Liver (tissue), 9 donors: Measurements from ENCODE around the gene NPC2. TPM values are rescaled to one million over a fixed set of nuclear protein-coding genes. Genes with fewer than 3 reads are reported as not detected.

Experiments used
- DNase-seq: peaks from one replicate; pipeline ENCODE4 v3.0.0-alpha.2; 2017; ENCODE audit warnings: low spot score
- H3K27ac ChIP-seq, 2 donors: one replicate each; pipeline ENCODE4 v1.7.0; 2013; ENCODE audit warnings: inconsistent platforms in 2 of 2, low read length in 2 of 2, control low read depth in 1 of 2, low read depth in 1 of 2, mild to moderate bottlenecking in 1 of 2
- H3K27me3 ChIP-seq, 4 donors: one replicate each; pipeline versions ENCODE4 v1.6.1 to v1.7.0; 2013; ENCODE audit warnings: low read length in 3 of 4, inconsistent platforms in 1 of 4, mild to moderate bottlenecking in 1 of 4, moderate library complexity in 1 of 4; ENCODE audit not compliant: control insufficient read depth in 4 of 4, insufficient read depth in 4 of 4
- H3K36me3 ChIP-seq, 4 donors: one replicate each; pipeline versions ENCODE4 v1.6.1 to v1.7.0; 2013; ENCODE audit warnings: low read length in 3 of 4, mild to moderate bottlenecking in 3 of 4, low read depth in 1 of 4, moderate library complexity in 1 of 4; ENCODE audit not compliant: control insufficient read depth in 4 of 4, insufficient read depth in 3 of 4
- H3K4me1 ChIP-seq, 4 donors: one replicate each; pipeline versions ENCODE4 v1.6.1 to v1.7.0; 2013; ENCODE audit warnings: low read length in 3 of 4, mild to moderate bottlenecking in 3 of 4, moderate library complexity in 1 of 4; ENCODE audit not compliant: control insufficient read depth in 4 of 4, insufficient read depth in 4 of 4
- H3K4me3 ChIP-seq, 3 donors: one replicate each; pipeline versions ENCODE4 v1.6.1 to v1.7.0; 2013; ENCODE audit warnings: low read length in 3 of 3, control low read depth in 1 of 3, low read depth in 1 of 3, mild to moderate bottlenecking in 1 of 3
- H3K9ac ChIP-seq, 2 donors: one replicate each; pipeline ENCODE4 v1.7.0; 2013; ENCODE audit warnings: low read length in 2 of 2, mild to moderate bottlenecking in 2 of 2, moderate library complexity in 2 of 2, control low read depth in 1 of 2, low read depth in 1 of 2
- H3K9me3 ChIP-seq, 4 donors: one replicate each; pipeline versions ENCODE4 v1.6.1 to v1.7.0; 2013; ENCODE audit warnings: low read length in 3 of 4; ENCODE audit not compliant: control insufficient read depth in 4 of 4
- EGR1 ChIP-seq, 2 donors: IDR thresholded peaks; 2 replicates each; pipeline ENCODE4 v1.6.1; 2016 to 2018; ENCODE audit warnings: antibody characterized with exemption in 2 of 2, low read depth in 2 of 2
- FOXA1 ChIP-seq: IDR thresholded peaks from 2 replicates; pipeline ENCODE4 v1.6.1; 2016; ENCODE audit warnings: antibody characterized with exemption
- FOXA2 ChIP-seq: IDR thresholded peaks from 2 replicates; pipeline ENCODE4 v1.6.1; 2016; ENCODE audit warnings: antibody characterized with exemption
- GABPA ChIP-seq, 2 donors: IDR thresholded peaks in 1 of 2; conservative IDR thresholded peaks in 1 of 2; 2 replicates each; pipeline ENCODE4 v1.6.1; 2016; ENCODE audit warnings: antibody characterized with exemption in 2 of 2, mild to moderate bottlenecking in 1 of 2, moderate library complexity in 1 of 2
- HNF4A ChIP-seq, 2 donors: conservative IDR thresholded peaks; 2 replicates each; pipeline ENCODE4 v1.6.1; 2016; ENCODE audit warnings: antibody characterized with exemption in 2 of 2, mild to moderate bottlenecking in 2 of 2
- HNF4G ChIP-seq: IDR thresholded peaks from 2 replicates; pipeline ENCODE4 v1.6.1; 2016; ENCODE audit warnings: antibody characterized with exemption
- JUND ChIP-seq, 2 donors: IDR thresholded peaks; 2 replicates each; pipeline ENCODE4 v1.6.1; 2016; ENCODE audit warnings: antibody characterized with exemption in 2 of 2
- NR2F2 ChIP-seq: IDR thresholded peaks from 2 replicates; pipeline ENCODE4 v1.6.1; 2016; ENCODE audit warnings: antibody characterized with exemption
- RAD21 ChIP-seq, 2 donors: IDR thresholded peaks; 2 replicates each; pipeline ENCODE4 v1.6.1; 2016; ENCODE audit warnings: antibody characterized with exemption in 2 of 2, mild to moderate bottlenecking in 2 of 2
- RXRA ChIP-seq, 2 donors: IDR thresholded peaks; 2 replicates each; pipeline ENCODE4 v1.6.1; 2017 to 2018; ENCODE audit warnings: antibody characterized with exemption in 2 of 2, mild to moderate bottlenecking in 1 of 2
- SP1 ChIP-seq: IDR thresholded peaks from 2 replicates; pipeline ENCODE4 v1.6.1; 2018; ENCODE audit warnings: antibody characterized with exemption, mild to moderate bottlenecking
- TAF1 ChIP-seq: conservative IDR thresholded peaks from 2 replicates; pipeline ENCODE4 v1.6.1; 2016; ENCODE audit warnings: antibody characterized with exemption, mild to moderate bottlenecking
- YY1 ChIP-seq: IDR thresholded peaks from 2 replicates; pipeline ENCODE4 v1.6.1; 2016; ENCODE audit warnings: antibody characterized with exemption, mild to moderate bottlenecking
- WGBS: extraction: QIAGEN DNeasy Blood & Tissue Kit; methylation state at CpG from one replicate; pipeline ENCODE4 v1.1.7; 2013; 5-methylcytosine and 5-hydroxymethylcytosine counted together
- polyA plus RNA-seq, 2 donors: library from polyadenylated mRNA; stranded (reverse) in 1 of 2; unstranded in 1 of 2; fragments of 200-250 nt in 1 of 2; fragments of >200 nt in 1 of 2; fragmentation: Nextera tagmentation in 1 of 2; extraction: Ambion mirVana in 1 of 2; gene quantifications; one replicate each; pipeline versions ENCODE4 v1.2.1 to v1.2.3, GENCODE V29; 2013 to 2015
- total RNA-seq, 2 donors: library from RNA; depleted of rRNA; stranded (reverse); fragments of >200 nt; gene quantifications; one replicate each; pipeline ENCODE4 v1.2.3, GENCODE V29; 2014
- TF ChIP-seq, protein P1 (sequence below): IDR thresholded peaks from 2 replicates; pipeline ENCODE4 v1.6.1; 2016; ENCODE audit warnings: antibody characterized with exemption
- TF ChIP-seq, protein P2 (sequence below): IDR thresholded peaks from 2 replicates; pipeline ENCODE4 v1.6.1; 2016; ENCODE audit warnings: antibody characterized with exemption
- TF ChIP-seq, protein P3 (sequence below): fragments of 150-350 bp; IDR thresholded peaks from 2 replicates; pipeline ENCODE4 v1.5.1; 2017; ENCODE audit warnings: improper control_type of control experiment, low read depth, low read length; ENCODE audit not compliant: missing input control
- TF ChIP-seq, protein P4 (sequence below): IDR thresholded peaks from 2 replicates; pipeline ENCODE4 v1.6.1; 2016; ENCODE audit warnings: antibody characterized with exemption
- TF ChIP-seq, protein P5 (sequence below): IDR thresholded peaks from 2 replicates; pipeline ENCODE4 v1.6.1; 2016; ENCODE audit warnings: antibody characterized with exemption, mild to moderate bottlenecking
- donor health status: healthy.
- donor health status: healthy.
- donor health status: healthy.
- donor health status: healthy.
- donor health status: healthy.

Gene NPC2
- total and polyA plus RNA-seq, 4 donors, result 69.7 to 133 (median 105) TPM

DNA sequence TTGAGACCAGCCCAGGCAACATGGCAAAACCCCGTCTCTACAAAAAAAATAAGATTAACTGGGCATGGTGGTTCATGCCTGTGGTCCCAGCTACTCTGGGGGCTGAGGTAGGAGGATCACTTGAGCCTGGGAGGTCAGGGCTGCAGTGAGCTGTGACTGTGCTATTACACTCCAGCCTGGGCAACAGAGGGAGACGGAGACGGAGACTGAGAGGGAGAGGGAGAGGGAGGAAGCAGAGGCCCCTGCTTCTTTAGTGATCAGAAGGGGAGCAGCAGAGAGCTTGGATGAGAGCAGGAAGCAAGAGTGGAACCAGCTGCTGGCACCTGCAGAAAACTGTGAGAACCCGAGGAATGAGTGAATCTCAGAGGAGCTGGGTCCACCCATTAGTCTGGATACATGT is 46.4 kb upstream of the NPC2 start:
- no peak for DNase-seq
- Histone ChIP-seq H3K9me3 (no peaks in the 10 kb centered on the region), H3K4me1 (no peaks in the 10 kb centered on the region), H3K27me3 (no peaks in the 10 kb centered on the region), H3K4me3 (no peak overlapping the region), H3K9ac (no peak overlapping the region), H3K27ac (no peak overlapping the region), H3K36me3 (no peaks in the 10 kb centered on the region)
- TF ChIP-seq FOXA1, result no peak
- TF ChIP-seq, protein P1, sequence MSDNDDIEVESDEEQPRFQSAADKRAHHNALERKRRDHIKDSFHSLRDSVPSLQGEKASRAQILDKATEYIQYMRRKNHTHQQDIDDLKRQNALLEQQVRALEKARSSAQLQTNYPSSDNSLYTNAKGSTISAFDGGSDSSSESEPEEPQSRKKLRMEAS, result no peak
- TF ChIP-seq, protein P2, sequence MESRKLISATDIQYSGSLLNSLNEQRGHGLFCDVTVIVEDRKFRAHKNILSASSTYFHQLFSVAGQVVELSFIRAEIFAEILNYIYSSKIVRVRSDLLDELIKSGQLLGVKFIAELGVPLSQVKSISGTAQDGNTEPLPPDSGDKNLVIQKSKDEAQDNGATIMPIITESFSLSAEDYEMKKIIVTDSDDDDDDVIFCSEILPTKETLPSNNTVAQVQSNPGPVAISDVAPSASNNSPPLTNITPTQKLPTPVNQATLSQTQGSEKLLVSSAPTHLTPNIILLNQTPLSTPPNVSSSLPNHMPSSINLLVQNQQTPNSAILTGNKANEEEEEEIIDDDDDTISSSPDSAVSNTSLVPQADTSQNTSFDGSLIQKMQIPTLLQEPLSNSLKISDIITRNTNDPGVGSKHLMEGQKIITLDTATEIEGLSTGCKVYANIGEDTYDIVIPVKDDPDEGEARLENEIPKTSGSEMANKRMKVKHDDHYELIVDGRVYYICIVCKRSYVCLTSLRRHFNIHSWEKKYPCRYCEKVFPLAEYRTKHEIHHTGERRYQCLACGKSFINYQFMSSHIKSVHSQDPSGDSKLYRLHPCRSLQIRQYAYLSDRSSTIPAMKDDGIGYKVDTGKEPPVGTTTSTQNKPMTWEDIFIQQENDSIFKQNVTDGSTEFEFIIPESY, result no peak
- TF ChIP-seq TAF1, result no peak
- TF ChIP-seq NR2F2, result no peak
- TF ChIP-seq SP1, result no peak
- TF ChIP-seq, protein P3, sequence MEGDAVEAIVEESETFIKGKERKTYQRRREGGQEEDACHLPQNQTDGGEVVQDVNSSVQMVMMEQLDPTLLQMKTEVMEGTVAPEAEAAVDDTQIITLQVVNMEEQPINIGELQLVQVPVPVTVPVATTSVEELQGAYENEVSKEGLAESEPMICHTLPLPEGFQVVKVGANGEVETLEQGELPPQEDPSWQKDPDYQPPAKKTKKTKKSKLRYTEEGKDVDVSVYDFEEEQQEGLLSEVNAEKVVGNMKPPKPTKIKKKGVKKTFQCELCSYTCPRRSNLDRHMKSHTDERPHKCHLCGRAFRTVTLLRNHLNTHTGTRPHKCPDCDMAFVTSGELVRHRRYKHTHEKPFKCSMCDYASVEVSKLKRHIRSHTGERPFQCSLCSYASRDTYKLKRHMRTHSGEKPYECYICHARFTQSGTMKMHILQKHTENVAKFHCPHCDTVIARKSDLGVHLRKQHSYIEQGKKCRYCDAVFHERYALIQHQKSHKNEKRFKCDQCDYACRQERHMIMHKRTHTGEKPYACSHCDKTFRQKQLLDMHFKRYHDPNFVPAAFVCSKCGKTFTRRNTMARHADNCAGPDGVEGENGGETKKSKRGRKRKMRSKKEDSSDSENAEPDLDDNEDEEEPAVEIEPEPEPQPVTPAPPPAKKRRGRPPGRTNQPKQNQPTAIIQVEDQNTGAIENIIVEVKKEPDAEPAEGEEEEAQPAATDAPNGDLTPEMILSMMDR, result no peak
- TF ChIP-seq HNF4A (conservative IDR thresholded peaks at IDR 0.05), result no peak
- no peak for TF ChIP-seq RXRA (IDR thresholded peaks at IDR 0.05)
- TF ChIP-seq, protein P4, sequence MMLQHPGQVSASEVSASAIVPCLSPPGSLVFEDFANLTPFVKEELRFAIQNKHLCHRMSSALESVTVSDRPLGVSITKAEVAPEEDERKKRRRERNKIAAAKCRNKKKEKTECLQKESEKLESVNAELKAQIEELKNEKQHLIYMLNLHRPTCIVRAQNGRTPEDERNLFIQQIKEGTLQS, result no peak
- no peak for TF ChIP-seq EGR1 (IDR thresholded peaks at IDR 0.05; ENCODE audit: low read depth in 2 of 2)
- no peak for TF ChIP-seq YY1
- no peak for TF ChIP-seq JUND (IDR thresholded peaks at IDR 0.05)
- TF ChIP-seq, protein P5, sequence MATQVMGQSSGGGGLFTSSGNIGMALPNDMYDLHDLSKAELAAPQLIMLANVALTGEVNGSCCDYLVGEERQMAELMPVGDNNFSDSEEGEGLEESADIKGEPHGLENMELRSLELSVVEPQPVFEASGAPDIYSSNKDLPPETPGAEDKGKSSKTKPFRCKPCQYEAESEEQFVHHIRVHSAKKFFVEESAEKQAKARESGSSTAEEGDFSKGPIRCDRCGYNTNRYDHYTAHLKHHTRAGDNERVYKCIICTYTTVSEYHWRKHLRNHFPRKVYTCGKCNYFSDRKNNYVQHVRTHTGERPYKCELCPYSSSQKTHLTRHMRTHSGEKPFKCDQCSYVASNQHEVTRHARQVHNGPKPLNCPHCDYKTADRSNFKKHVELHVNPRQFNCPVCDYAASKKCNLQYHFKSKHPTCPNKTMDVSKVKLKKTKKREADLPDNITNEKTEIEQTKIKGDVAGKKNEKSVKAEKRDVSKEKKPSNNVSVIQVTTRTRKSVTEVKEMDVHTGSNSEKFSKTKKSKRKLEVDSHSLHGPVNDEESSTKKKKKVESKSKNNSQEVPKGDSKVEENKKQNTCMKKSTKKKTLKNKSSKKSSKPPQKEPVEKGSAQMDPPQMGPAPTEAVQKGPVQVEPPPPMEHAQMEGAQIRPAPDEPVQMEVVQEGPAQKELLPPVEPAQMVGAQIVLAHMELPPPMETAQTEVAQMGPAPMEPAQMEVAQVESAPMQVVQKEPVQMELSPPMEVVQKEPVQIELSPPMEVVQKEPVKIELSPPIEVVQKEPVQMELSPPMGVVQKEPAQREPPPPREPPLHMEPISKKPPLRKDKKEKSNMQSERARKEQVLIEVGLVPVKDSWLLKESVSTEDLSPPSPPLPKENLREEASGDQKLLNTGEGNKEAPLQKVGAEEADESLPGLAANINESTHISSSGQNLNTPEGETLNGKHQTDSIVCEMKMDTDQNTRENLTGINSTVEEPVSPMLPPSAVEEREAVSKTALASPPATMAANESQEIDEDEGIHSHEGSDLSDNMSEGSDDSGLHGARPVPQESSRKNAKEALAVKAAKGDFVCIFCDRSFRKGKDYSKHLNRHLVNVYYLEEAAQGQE, result no peak
- no peak for TF ChIP-seq HNF4G
- no peak for TF ChIP-seq RAD21 (IDR thresholded peaks at IDR 0.05)
- no peak for TF ChIP-seq FOXA2
- no peak for TF ChIP-seq GABPA (IDR thresholded peaks at IDR 0.05 in 1 of 2, conservative IDR thresholded peaks at IDR 0.05 in 1 of 2)
- 90% methylated on average over 4 of the region's 4 CpGs for WGBS
